CD4-positive, alpha-beta T cell treated with Interleukin-4 for 1 hour (primary cell): ENCODE measurements around the gene MEFV.
"Not testable (repeated sequence)": the region's sequence is repeated elsewhere in the genome, so short reads cannot be mapped to it uniquely, and the experiment has no call there.

Experiments used
- DNase-seq, 2 donors: peaks; one replicate each; pipeline ENCODE4 v3.0.0-alpha.2; 2020 to 2022

Gene MEFV

GRCh38 chr16:3215601-3216262 lies 40.7 kb downstream of the MEFV start:
- no peak for DNase-seq

- DNase-seq, result peak; percentile 57 to 70
Observed at GRCh38 chr16:3214904-3215600, 41.4 kb downstream of the MEFV start.

- no peak for DNase-seq
Observed at GRCh38 chr16:3212567-3212966, 43.9 kb downstream of the MEFV start.

- no peak for DNase-seq
Observed at GRCh38 chr16:3212006-3212405, 44.4 kb downstream of the MEFV start.

GRCh38 chr16:3207086-3207953 lies 49.1 kb downstream of the MEFV start:
- DNase-seq, result no peak

- not testable (repeated sequence) for DNase-seq
Observed at GRCh38 chr16:3205939-3206338, 50.5 kb downstream of the MEFV start.

GRCh38 chr16:3202903-3203539 lies 53.4 kb downstream of the MEFV start:
- DNase-seq, result no peak

GRCh38 chr16:3198334-3199072 lies 57.9 kb downstream of the MEFV start:
- no peak for DNase-seq

GRCh38 chr16:3197694-3198333 lies 58.6 kb downstream of the MEFV start:
- DNase-seq, result not testable (repeated sequence)

- DNase-seq, result no peak
Observed at GRCh38 chr16:3195975-3196374, 60.5 kb downstream of the MEFV start.

GRCh38 chr16:3194792-3195191 lies 61.6 kb downstream of the MEFV start:
- no peak for DNase-seq

- DNase-seq, result no peak
Observed at GRCh38 chr16:3193221-3194212, 62.9 kb downstream of the MEFV start.

GRCh38 chr16:3192476-3193019 lies 63.9 kb downstream of the MEFV start:
- no peak for DNase-seq
